ENCODE measurements around the gene TMEM203.

GRCh38 chr9:137194388-137194787 lies 11.1 kb downstream of the TMEM203 start:
- TF ChIP-seq EZH2phosphoT487 (IDR thresholded peaks at IDR 0.05; ENCODE audit: low read depth): no peak
- no peak for TF ChIP-seq CTCF (IDR thresholded peaks at IDR 0.05; ENCODE audit: low read depth, low read length)

Data from OCI-LY3 (cell line).